Measurements from ENCODE around the gene MRFAP1L1.

The MRFAP1L1 gene

GRCh38 chr4:6706173-6706572, 3.5 kb downstream of the MRFAP1L1 start:
- CTCF ChIA-PET: interaction anchor here (0.7 to 2.8 kb wide), 6 partner anchors 10 to 365 kb away, joined by 3 to 12 read pairs (median 5); partner anchors contain the start of genes BLOC1S4 and MAN2B2
- TF ChIP-seq, protein P1, sequence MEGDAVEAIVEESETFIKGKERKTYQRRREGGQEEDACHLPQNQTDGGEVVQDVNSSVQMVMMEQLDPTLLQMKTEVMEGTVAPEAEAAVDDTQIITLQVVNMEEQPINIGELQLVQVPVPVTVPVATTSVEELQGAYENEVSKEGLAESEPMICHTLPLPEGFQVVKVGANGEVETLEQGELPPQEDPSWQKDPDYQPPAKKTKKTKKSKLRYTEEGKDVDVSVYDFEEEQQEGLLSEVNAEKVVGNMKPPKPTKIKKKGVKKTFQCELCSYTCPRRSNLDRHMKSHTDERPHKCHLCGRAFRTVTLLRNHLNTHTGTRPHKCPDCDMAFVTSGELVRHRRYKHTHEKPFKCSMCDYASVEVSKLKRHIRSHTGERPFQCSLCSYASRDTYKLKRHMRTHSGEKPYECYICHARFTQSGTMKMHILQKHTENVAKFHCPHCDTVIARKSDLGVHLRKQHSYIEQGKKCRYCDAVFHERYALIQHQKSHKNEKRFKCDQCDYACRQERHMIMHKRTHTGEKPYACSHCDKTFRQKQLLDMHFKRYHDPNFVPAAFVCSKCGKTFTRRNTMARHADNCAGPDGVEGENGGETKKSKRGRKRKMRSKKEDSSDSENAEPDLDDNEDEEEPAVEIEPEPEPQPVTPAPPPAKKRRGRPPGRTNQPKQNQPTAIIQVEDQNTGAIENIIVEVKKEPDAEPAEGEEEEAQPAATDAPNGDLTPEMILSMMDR (IDR thresholded peaks at IDR 0.05; ENCODE audit: control extremely low read depth, extremely low read depth, low read depth, missing control alignments): no peak
- DNase-seq (ENCODE audit: extremely low spot score): no peak
- POLR2A ChIA-PET: no interaction called here

GRCh38 chr4:6705646-6706045, 4.0 kb downstream of the MRFAP1L1 start:
- CTCF ChIA-PET: interaction anchor here (1.5 to 2.0 kb wide), 3 partner anchors 15 to 168 kb away, joined by 4 to 9 read pairs (median 6); partner anchors contain the start of gene MAN2B2
- no peak for DNase-seq (ENCODE audit: extremely low spot score)
- POLR2A ChIA-PET: no interaction called here
- TF ChIP-seq, protein P1 (IDR thresholded peaks at IDR 0.05; ENCODE audit: control extremely low read depth, extremely low read depth, low read depth, missing control alignments): no peak

DNA sequence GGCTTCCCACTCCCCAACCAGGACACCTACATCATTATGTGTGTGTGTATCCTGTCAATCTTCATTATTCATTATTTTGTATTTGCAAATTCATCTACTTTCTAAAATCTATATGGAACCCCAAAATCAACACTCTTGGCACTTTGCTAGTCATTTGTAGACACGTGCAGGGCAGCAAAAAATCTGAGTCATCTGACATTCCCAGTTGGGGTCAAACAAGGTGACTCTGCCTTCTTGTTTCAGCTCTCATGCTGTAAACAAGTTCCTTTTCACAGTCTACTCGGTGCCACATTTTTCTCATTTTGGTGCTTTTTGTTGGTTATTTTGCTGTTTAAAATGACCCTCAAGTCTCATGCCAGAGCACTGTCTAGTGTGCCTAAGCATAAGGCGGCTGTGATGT, 5.9 kb downstream of the MRFAP1L1 start:
- CTCF ChIA-PET: interaction anchor here (1.0 to 1.6 kb wide), 3 partner anchors 40 to 206 kb away, joined by 3 to 4 read pairs (median 3); partner anchors contain the start of gene TBC1D14
- POLR2A ChIA-PET: no interaction called here
- TF ChIP-seq, protein P1 (IDR thresholded peaks at IDR 0.05; ENCODE audit: control extremely low read depth, extremely low read depth, low read depth, missing control alignments): no peak
- DNase-seq (ENCODE audit: extremely low spot score): no peak

DNA sequence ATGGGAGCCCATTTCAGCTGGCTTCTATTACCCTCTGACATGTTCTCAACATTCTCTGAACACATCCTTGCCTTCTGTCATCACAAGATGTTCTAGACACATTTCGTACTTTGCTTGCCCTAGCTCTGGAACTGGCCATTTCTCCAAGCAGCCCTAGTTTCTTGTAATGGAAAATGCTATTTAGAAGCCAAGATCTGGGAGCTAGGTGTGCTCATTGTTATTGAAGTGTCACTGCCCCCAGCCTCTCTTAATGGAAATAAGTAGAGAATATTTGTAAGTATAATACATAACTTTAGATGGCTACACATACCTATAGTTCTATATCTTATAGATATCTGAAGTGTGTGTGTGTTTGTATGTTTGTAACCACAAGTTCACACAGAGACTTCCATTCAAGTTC, 6.9 kb downstream of the MRFAP1L1 start:
- ChIA-PET POLR2A (no interaction called here), CTCF (interaction anchor here (1.0 to 1.9 kb wide), 2 partner anchors 17 to 28 kb away, joined by 3 to 5 read pairs; no protein-coding TSS in a partner anchor)
- TF ChIP-seq, protein P1 (IDR thresholded peaks at IDR 0.05; ENCODE audit: control extremely low read depth, extremely low read depth, low read depth, missing control alignments): no peak
- no peak for DNase-seq (ENCODE audit: extremely low spot score)

- TF ChIP-seq, protein P1 (IDR thresholded peaks at IDR 0.05; ENCODE audit: control extremely low read depth, extremely low read depth, low read depth, missing control alignments): peak; percentile 16
- DNase-seq (ENCODE audit: extremely low spot score): peak; percentile 12
Observed at GRCh38 chr4:6701371-6701770, 8.3 kb downstream of the MRFAP1L1 start.

DNA sequence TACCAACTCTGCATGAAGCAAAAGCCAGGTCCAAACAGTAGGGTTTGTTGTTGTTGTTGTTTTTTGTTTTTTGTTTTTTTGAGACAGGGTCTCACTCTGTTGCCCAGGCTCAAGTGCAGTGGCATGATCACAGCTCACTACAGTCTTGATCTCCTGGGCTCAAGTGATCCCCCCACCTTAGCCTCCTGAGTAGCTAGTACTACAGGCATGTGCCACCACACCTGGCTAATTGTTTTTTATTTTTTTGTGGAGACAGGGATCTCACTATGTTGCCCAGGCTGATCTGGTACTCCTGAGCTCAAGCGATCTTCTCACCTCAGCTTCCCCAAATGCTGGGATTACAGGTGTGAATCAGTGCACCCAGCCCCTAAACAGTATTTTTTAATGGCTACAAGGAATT, 9.8 kb downstream of the MRFAP1L1 start:
- TF ChIP-seq, protein P1 (IDR thresholded peaks at IDR 0.05; ENCODE audit: control extremely low read depth, extremely low read depth, low read depth, missing control alignments): no peak
- CTCF ChIA-PET: interaction anchor here (1.4 to 1.5 kb wide), 2 partner anchors 8 to 174 kb away, joined by 3 to 4 read pairs; no protein-coding TSS in a partner anchor
- no peak for DNase-seq (ENCODE audit: extremely low spot score)
- POLR2A ChIA-PET: no interaction called here

More at GRCh38 chr4:6701371-6701770, 8.3 kb downstream of the MRFAP1L1 start:
- ChIA-PET CTCF (interaction anchor here (1.0 to 1.9 kb wide), 5 partner anchors 9 to 173 kb away, joined by 3 to 5 read pairs (median 4); no protein-coding TSS in a partner anchor), POLR2A (no interaction called here)
